ENCODE results near the gene EML6. TPM values are rescaled to one million over a fixed set of nuclear protein-coding genes. Genes with fewer than 3 reads are reported as not detected.
A peak's percentile ranks its signal among the peaks of the same experiment; 100 is the strongest.

The EML6 gene
- total RNA-seq, 1 donor from 2014 or later = 0.39 TPM

GRCh38 chr2:54955358-54956110 is 232.1 kb downstream of the EML6 start:
- Histone ChIP-seq H3K4me2 (no peak overlapping the region), H3K4me3 (no peak overlapping the region), H3F3A (ENCODE audit: low read depth) (no peaks in the 10 kb centered on the region), H2AFZ (replicated peaks) (no peak overlapping the region), H3K9ac (no peak overlapping the region), H3K4me1 (peaks cover 8% of the 10 kb centered on the region), H3K27ac (no peak overlapping the region), H3K27me3 (no peaks in the 10 kb centered on the region), H3K36me3 (no peaks in the 10 kb centered on the region), H3K9me3 (ENCODE audit: low read depth) (no peaks in the 10 kb centered on the region), H4K20me1 (ENCODE audit: low read depth) (no peaks in the 10 kb centered on the region), H3K79me2 (ENCODE audit: low read depth) (no peaks in the 10 kb centered on the region)
- H3K4me3 Mint-ChIP-seq = no peak overlapping the region
- H3K27me3 Mint-ChIP-seq (ENCODE audit: insufficient read depth, low read depth) = peaks cover 3% of the 10 kb centered on the region
- H3K36me3 Mint-ChIP-seq = no peaks in the 10 kb centered on the region
- H3K9me3 Mint-ChIP-seq = no peaks in the 10 kb centered on the region
- H3K27ac Mint-ChIP-seq = no peak overlapping the region
- no peak for DNase-seq (ENCODE audit: low spot score)
- TF ChIP-seq, protein P1, sequence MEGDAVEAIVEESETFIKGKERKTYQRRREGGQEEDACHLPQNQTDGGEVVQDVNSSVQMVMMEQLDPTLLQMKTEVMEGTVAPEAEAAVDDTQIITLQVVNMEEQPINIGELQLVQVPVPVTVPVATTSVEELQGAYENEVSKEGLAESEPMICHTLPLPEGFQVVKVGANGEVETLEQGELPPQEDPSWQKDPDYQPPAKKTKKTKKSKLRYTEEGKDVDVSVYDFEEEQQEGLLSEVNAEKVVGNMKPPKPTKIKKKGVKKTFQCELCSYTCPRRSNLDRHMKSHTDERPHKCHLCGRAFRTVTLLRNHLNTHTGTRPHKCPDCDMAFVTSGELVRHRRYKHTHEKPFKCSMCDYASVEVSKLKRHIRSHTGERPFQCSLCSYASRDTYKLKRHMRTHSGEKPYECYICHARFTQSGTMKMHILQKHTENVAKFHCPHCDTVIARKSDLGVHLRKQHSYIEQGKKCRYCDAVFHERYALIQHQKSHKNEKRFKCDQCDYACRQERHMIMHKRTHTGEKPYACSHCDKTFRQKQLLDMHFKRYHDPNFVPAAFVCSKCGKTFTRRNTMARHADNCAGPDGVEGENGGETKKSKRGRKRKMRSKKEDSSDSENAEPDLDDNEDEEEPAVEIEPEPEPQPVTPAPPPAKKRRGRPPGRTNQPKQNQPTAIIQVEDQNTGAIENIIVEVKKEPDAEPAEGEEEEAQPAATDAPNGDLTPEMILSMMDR (IDR thresholded peaks at IDR 0.05) = no peak
- H3K4me1 Mint-ChIP-seq = peaks cover 5% of the 10 kb centered on the region

DNA sequence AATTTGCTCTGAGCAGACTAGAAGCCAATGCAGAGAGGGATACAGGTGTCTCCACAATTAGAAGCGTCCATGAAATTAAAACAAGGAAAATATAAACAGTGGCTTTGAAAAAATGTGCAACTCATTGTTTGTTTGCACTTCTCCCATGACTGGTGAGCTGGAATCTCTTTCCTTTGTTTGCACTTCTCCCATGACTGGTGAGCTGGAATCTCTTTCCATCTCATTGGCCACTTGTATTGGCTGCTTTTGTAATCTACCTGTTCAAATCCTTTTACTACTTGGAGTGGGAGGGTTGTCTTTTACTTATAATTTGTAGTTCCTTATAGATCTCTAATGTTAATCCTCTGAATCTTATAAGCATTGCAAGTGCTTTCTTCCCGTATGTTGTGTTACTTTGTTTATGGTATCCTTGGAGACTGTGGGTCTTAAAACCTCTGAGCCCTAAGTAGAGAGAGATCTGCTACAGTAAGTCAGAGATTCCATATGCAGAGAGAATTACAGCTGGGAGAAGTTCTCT is 232.7 kb downstream of the EML6 start:
- Histone ChIP-seq H3K4me1 (peaks cover 8% of the 10 kb centered on the region), H3K9me3 (ENCODE audit: low read depth) (no peaks in the 10 kb centered on the region), H3K27me3 (no peaks in the 10 kb centered on the region), H3K9ac (no peak overlapping the region), H3K79me2 (ENCODE audit: low read depth) (no peaks in the 10 kb centered on the region), H3K36me3 (no peaks in the 10 kb centered on the region), H4K20me1 (ENCODE audit: low read depth) (no peaks in the 10 kb centered on the region), H3K27ac (no peak overlapping the region), H3F3A (ENCODE audit: low read depth) (no peaks in the 10 kb centered on the region), H3K4me3 (no peak overlapping the region), H2AFZ (replicated peaks) (no peak overlapping the region), H3K4me2 (no peak overlapping the region)
- H3K27ac Mint-ChIP-seq = no peak overlapping the region
- H3K4me3 Mint-ChIP-seq = no peak overlapping the region
- H3K9me3 Mint-ChIP-seq = no peaks in the 10 kb centered on the region
- H3K4me1 Mint-ChIP-seq = peaks cover 5% of the 10 kb centered on the region
- DNase-seq (ENCODE audit: low spot score) = no peak
- TF ChIP-seq EZH2 (IDR thresholded peaks at IDR 0.05) = no peak
- no peak for TF ChIP-seq EZH2phosphoT487 (IDR thresholded peaks at IDR 0.05)
- TF ChIP-seq, protein P1 (IDR thresholded peaks at IDR 0.05) = no peak
- H3K27me3 Mint-ChIP-seq (ENCODE audit: insufficient read depth, low read depth) = peaks cover 3% of the 10 kb centered on the region
- H3K36me3 Mint-ChIP-seq = peaks cover 2% of the 10 kb centered on the region

DNA sequence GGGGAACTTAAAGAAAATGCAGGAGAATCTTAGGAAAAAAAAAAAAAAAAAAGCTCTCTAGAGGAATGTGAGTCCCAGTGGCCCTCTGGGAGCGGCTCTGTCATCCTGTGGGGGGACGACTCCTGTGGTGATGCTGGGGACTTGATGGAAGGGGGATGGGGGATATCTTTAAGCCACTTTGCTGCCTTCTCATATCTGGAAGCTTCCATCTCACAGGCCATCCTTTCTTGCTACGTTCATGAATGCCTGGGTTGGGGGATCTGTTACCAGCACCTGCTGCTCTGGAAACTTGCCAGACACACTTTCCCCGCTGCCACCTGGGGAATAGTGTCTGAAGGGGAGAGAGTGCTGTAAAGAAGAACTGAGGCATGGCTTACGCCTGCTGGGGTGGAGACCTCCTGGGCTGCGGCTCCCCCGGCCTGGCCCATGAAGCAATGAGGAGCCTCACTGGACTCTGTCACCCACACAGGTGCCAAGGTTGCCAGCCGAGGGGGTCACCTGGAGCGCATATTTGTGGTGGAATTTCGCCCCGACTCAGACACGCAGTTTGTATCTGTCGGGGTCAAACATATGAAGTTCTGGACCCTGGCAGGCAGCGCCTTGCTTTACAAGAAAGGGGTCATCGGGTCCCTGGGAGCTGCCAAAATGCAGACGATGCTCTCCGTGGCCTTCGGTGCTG is 234.0 kb downstream of the EML6 start:
- no peak overlapping the region for H2AFZ ChIP-seq (replicated peaks)
- H3F3A ChIP-seq (ENCODE audit: low read depth) = no peaks in the 10 kb centered on the region
- H3K4me2 ChIP-seq = no peak overlapping the region
- H3K4me3 ChIP-seq = no peak overlapping the region
- peaks cover 2% of the 10 kb centered on the region for H3K36me3 Mint-ChIP-seq
- H3K4me1 ChIP-seq = peaks cover 8% of the 10 kb centered on the region
- H3K9me3 ChIP-seq (ENCODE audit: low read depth) = no peaks in the 10 kb centered on the region
- DNase-seq (ENCODE audit: low spot score) = peak; percentile 63
- no peaks in the 10 kb centered on the region for H3K79me2 ChIP-seq (ENCODE audit: low read depth)
- TF ChIP-seq, protein P1 (IDR thresholded peaks at IDR 0.05) = no peak
- no peak for TF ChIP-seq EZH2phosphoT487 (IDR thresholded peaks at IDR 0.05)
- TF ChIP-seq EZH2 (IDR thresholded peaks at IDR 0.05) = no peak
- peaks cover 3% of the 10 kb centered on the region for H3K27me3 Mint-ChIP-seq (ENCODE audit: insufficient read depth, low read depth)
- no peak overlapping the region for H3K27ac ChIP-seq
- H3K9me3 Mint-ChIP-seq = no peaks in the 10 kb centered on the region
- peak overlapping the region; percentile 85 for H3K27ac Mint-ChIP-seq
- no peaks in the 10 kb centered on the region for H3K36me3 ChIP-seq
- H4K20me1 ChIP-seq (ENCODE audit: low read depth) = no peaks in the 10 kb centered on the region
- no peak overlapping the region for H3K4me3 Mint-ChIP-seq
- H3K9ac ChIP-seq = no peak overlapping the region
- H3K27me3 ChIP-seq = no peaks in the 10 kb centered on the region
- H3K4me1 Mint-ChIP-seq = peaks cover 5% of the 10 kb centered on the region
